GM23248 (cell line): ENCODE results near the gene CNTN4.

ENCODE experiments used
- EZH2 ChIP-seq: fragments of 200-600 bp; sonication (generic); IDR thresholded peaks from 2 replicates; pipeline ENCODE4 v1.6.1; 2018; ENCODE audit warnings: antibody characterized with exemption, mild to moderate bottlenecking; ENCODE audit not compliant: insufficient read depth, poor library complexity, severe bottlenecking
- EZH2phosphoT487 ChIP-seq: fragments of 200-600 bp; sonication (generic); IDR thresholded peaks from 2 replicates; pipeline ENCODE4 v1.6.1; 2018; ENCODE audit warnings: antibody characterized with exemption, moderate library complexity, mild to moderate bottlenecking, low read depth; ENCODE audit not compliant: insufficient read depth

DNA sequence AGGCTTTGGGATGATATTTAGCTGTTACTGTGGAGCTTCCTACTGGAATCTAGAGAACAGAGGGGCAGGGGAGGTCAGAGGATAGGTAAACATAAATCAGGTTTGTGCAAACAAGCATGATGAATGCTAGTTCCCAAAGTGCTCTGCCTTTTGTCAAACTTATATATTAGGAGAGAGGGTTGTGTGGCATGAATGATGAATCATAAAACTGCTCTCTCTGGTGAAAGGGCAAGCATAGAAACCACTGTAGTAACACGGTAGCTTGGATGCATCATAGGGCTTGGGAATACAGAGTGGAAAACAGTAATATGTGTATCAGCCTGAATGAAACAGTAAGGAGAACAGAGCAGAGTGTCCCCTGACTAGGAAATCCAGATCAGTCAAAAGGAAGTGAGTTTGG is 524.8 kb downstream of the CNTN4 start:
- TF ChIP-seq EZH2phosphoT487 (no peak), EZH2 (no peak)
